ENCODE results near the gene INSYN2A. TPM values are rescaled to one million over a fixed set of nuclear protein-coding genes. Genes with fewer than 3 reads are reported as not detected.

Gene INSYN2A
- 0.23 TPM in 1 of 2 replicates, not detected in the other for total RNA-seq

GRCh38 chr10:127196282-127197153 is at the start of gene INSYN2A:
INSYN2A (minus strand) TSS chr10:127196591; CDS start chr10:127176395, 20,196 bp downstream.

